Stomach (tissue), 4 donors: ENCODE results near the gene ADAM12.

ENCODE experiments used
- CTCF ChIP-seq, 7 experiments: fragments of 450-650 bp in 4 of 7; fragments of 200-600 bp in 3 of 7; sonication (generic) in 3 of 7; IDR thresholded peaks; one replicate each; pipeline ENCODE4 v1.5.1; 2016 to 2019; ENCODE audit warnings: antibody characterized with exemption in 7 of 7, control low read depth in 2 of 7, mild to moderate bottlenecking in 1 of 7
- EP300 ChIP-seq: sonication (generic); formaldehyde crosslinking; IDR thresholded peaks from one replicate; pipeline ENCODE4 v1.6.1; 2017; ENCODE audit warnings: antibody characterized with exemption
- POLR2A ChIP-seq, 4 donors: fragments of 450-650 bp; IDR thresholded peaks; one replicate each; pipeline ENCODE4 v1.6.1; 2016; ENCODE audit warnings: antibody characterized with exemption in 4 of 4, control low read depth in 2 of 4, mild to moderate bottlenecking in 1 of 4, moderate library complexity in 1 of 4
- POLR2AphosphoS5 ChIP-seq, 3 donors: sonication (generic); formaldehyde crosslinking; IDR thresholded peaks; one replicate each; pipeline ENCODE4 v1.6.1; 2016; ENCODE audit warnings: antibody characterized with exemption in 3 of 3

DNA sequence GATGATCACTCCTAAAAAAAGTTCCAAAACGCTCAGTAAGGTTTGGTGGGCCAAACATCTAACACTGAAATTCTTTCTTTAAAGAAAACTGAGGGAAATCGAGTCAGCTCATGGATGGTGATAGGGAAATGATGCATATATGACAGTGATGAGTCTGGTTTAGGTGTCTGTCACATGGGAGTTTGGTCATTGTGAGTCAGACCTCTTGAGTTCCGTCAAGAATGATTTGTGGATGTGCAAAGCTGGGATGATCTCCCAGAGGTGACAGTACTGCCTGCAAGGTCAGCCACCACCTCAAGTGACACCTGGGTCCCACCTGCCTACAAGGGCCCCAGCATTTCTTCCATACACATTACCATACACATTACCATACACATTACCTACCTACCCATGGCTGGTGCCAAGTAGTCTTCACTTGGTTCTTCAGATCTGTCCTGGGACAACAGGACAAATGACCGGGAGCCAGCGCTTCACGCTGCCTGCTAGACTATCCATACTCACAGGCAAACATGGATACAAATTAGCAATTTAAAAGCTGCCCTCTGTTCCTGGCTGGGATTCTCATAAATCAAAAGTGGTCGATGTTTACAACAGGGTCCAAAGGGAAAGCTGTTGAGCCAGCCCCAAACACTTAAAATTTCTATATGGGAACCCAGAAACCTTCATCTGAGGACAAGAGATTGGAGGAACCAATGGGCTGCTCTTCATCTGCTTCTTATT is 128.4 kb downstream of the ADAM12 start:
- TF ChIP-seq POLR2A (IDR thresholded peaks at IDR 0.05) (no peak), CTCF (IDR thresholded peaks at IDR 0.05) (no peak), POLR2AphosphoS5 (IDR thresholded peaks at IDR 0.05) (no peak), EP300 (no peak)
